Uterus (tissue), 2 donors: ENCODE data around the gene JAZF1.

ENCODE experiments used
- POLR2A ChIP-seq, 2 donors: fragments of 450-650 bp; IDR thresholded peaks; one replicate each; pipeline ENCODE4 v1.6.1; 2016; ENCODE audit warnings: antibody characterized with exemption in 2 of 2, mild to moderate bottlenecking in 1 of 2, moderate library complexity in 1 of 2
- TF ChIP-seq, protein P1 (sequence below), 4 experiments: fragments of 200-600 bp in 2 of 4; fragments of 450-650 bp in 2 of 4; sonication (generic) in 2 of 4; IDR thresholded peaks; one replicate each; pipeline ENCODE4 v1.5.1; 2016 to 2019; ENCODE audit warnings: antibody characterized with exemption in 4 of 4, mild to moderate bottlenecking in 2 of 4, moderate library complexity in 1 of 4

DNA sequence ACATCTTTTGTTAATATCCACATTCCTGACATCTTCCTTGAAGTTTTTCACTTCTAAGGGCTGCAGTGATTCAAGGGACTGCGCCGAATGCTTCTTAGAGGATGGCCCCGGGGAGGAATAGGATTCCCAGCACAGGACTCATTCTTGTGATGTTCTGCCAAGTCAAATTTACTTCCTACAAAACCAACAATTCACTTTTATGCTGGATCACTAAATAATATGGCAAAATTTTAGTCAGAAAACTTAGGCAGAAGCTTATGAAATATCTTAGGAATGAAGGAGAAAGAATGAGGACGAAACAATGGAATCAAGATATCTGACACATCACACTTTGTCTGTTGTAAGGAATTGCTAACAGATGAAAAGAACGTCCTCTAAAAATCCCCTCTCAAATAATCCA lies 151.5 kb downstream of the JAZF1 start:
- TF ChIP-seq, protein P1, sequence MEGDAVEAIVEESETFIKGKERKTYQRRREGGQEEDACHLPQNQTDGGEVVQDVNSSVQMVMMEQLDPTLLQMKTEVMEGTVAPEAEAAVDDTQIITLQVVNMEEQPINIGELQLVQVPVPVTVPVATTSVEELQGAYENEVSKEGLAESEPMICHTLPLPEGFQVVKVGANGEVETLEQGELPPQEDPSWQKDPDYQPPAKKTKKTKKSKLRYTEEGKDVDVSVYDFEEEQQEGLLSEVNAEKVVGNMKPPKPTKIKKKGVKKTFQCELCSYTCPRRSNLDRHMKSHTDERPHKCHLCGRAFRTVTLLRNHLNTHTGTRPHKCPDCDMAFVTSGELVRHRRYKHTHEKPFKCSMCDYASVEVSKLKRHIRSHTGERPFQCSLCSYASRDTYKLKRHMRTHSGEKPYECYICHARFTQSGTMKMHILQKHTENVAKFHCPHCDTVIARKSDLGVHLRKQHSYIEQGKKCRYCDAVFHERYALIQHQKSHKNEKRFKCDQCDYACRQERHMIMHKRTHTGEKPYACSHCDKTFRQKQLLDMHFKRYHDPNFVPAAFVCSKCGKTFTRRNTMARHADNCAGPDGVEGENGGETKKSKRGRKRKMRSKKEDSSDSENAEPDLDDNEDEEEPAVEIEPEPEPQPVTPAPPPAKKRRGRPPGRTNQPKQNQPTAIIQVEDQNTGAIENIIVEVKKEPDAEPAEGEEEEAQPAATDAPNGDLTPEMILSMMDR (IDR thresholded peaks at IDR 0.05), result no peak
- TF ChIP-seq POLR2A (IDR thresholded peaks at IDR 0.05), result no peak
